ENCODE results near the gene PIAS1.

- TF ChIP-seq CTCF (conservative IDR thresholded peaks at IDR 0.05 in 1 of 2, IDR thresholded peaks at IDR 0.05 in 1 of 2; ENCODE audit: extremely low read depth in 1 of 2, insufficient read depth in 1 of 2, low read depth in 1 of 2, low read length in 2 of 2) (no peak), EZH2 (IDR thresholded peaks at IDR 0.05; ENCODE audit: borderline replicate concordance, low read length) (no peak)
Measured at GRCh38 chr15:68031404-68031803, 22.7 kb upstream of the PIAS1 start.
